ENCODE measurements around the gene APIP.
"Not testable (repeated sequence)": the region's sequence is repeated elsewhere in the genome, so short reads cannot be mapped to it uniquely, and the experiment has no call there.

APIP gene

GRCh38 chr11:34924714-34925113 lies 8.5 kb upstream of the APIP start:
- DNase-seq: no peak

GRCh38 chr11:34921156-34921555 lies 5.0 kb upstream of the APIP start:
- no peak for DNase-seq

- DNase-seq: peak in 1 of 2 donors; percentile 5
Measured at GRCh38 chr11:34916843-34917770, 928 bp upstream of the APIP start.

GRCh38 chr11:34915136-34916014 lies 804 bp downstream of the APIP start:
- peak in 1 of 2 donors; percentile 17 for DNase-seq

GRCh38 chr11:34913556-34913955 lies 2.6 kb downstream of the APIP start:
- DNase-seq: not testable (repeated sequence)

- no peak for DNase-seq
Measured at GRCh38 chr11:34911676-34912075, 4.5 kb downstream of the APIP start.

GRCh38 chr11:34910817-34911216 lies 5.4 kb downstream of the APIP start:
- no peak for DNase-seq

- no peak for DNase-seq
Measured at GRCh38 chr11:34909955-34910354, 6.2 kb downstream of the APIP start.

- DNase-seq: no peak
Measured at GRCh38 chr11:34909415-34909814, 6.8 kb downstream of the APIP start.

GRCh38 chr11:34907934-34908593 lies 8.1 kb downstream of the APIP start:
- DNase-seq: no peak

- no peak for DNase-seq
Measured at GRCh38 chr11:34905666-34906065, 10.5 kb downstream of the APIP start.

GRCh38 chr11:34904421-34904955 lies 11.7 kb downstream of the APIP start:
- no peak for DNase-seq

- peak in 1 of 2 donors; percentile 10 for DNase-seq
Measured at GRCh38 chr11:34899633-34900016, 16.6 kb downstream of the APIP start.

GRCh38 chr11:34898474-34898873 lies 17.7 kb downstream of the APIP start:
- DNase-seq: no peak

GRCh38 chr11:34897171-34897870 lies 18.9 kb downstream of the APIP start:
- DNase-seq: no peak

- not testable (repeated sequence) for DNase-seq
Measured at GRCh38 chr11:34896191-34896590, 20.0 kb downstream of the APIP start.

GRCh38 chr11:34893416-34893815 lies 22.8 kb downstream of the APIP start:
- DNase-seq: no peak

- no peak for DNase-seq
Measured at GRCh38 chr11:34891611-34892010, 24.6 kb downstream of the APIP start.

- DNase-seq: no peak
Measured at GRCh38 chr11:34890812-34891211, 25.4 kb downstream of the APIP start.

GRCh38 chr11:34890089-34890488 lies 26.1 kb downstream of the APIP start:
- DNase-seq: no peak

- DNase-seq: no peak
Measured at GRCh38 chr11:34887260-34887659, 28.9 kb downstream of the APIP start.

- no peak for DNase-seq
Measured at GRCh38 chr11:34886609-34887008, 29.6 kb downstream of the APIP start.

Measured in stimulated activated CD4-positive, alpha-beta T cell treated with anti-CD3 and anti-CD28 coated beads, Interleukin-2, amount 100 ng/mL, for 48 hours (primary cell).